Spinal cord (tissue), 10 donors: Measurements from ENCODE around the gene SF1. TPM values are rescaled to one million over a fixed set of nuclear protein-coding genes. Genes with fewer than 3 reads are reported as not detected.

ENCODE experiments used
- DNase-seq, 6 donors: peaks; one replicate each; pipeline versions ENCODE4 v3.0.0 to v3.0.0-alpha.2; 2013 to 2015; ENCODE audit warnings: low spot score in 6 of 6, low read depth in 4 of 6
- H3K27ac ChIP-seq: one replicate; pipeline ENCODE4 v1.5.1; 2013; ENCODE audit warnings: low read depth, low read length, control low read depth
- H3K27me3 ChIP-seq: one replicate; pipeline ENCODE4 v1.6.1; 2013; ENCODE audit warnings: low read length; ENCODE audit not compliant: control insufficient read depth, insufficient read depth
- H3K36me3 ChIP-seq: one replicate; pipeline ENCODE4 v1.6.1; 2013; ENCODE audit warnings: low read length; ENCODE audit not compliant: control insufficient read depth, insufficient read depth
- H3K4me1 ChIP-seq: one replicate; pipeline ENCODE4 v1.6.1; 2013; ENCODE audit warnings: low read length; ENCODE audit not compliant: control insufficient read depth, insufficient read depth
- H3K4me3 ChIP-seq: one replicate; pipeline ENCODE4 v1.5.1; 2013; ENCODE audit warnings: low read depth, low read length, control low read depth
- H3K9me3 ChIP-seq: one replicate; pipeline ENCODE4 v1.6.1; 2013; ENCODE audit warnings: low read length; ENCODE audit not compliant: control insufficient read depth, insufficient read depth
- WGBS: methylation state at CpG from one replicate; pipeline ENCODE4 v1.1.5; 2013; ENCODE audit warnings: missing lambda C conversion rate; ENCODE audit not compliant: insufficient coverage; 5-methylcytosine and 5-hydroxymethylcytosine counted together
- polyA plus RNA-seq, 2 donors: library from polyadenylated mRNA; unstranded; fragments of 120-200 nt; gene quantifications; one replicate each; pipeline ENCODE4 v1.2.1, GENCODE V29; 2013; ENCODE audit not compliant: insufficient read length in 2 of 2
- total RNA-seq, 2 donors: library from RNA; depleted of rRNA in 1 of 2; stranded (reverse); fragments of 120-200 nt in 1 of 2; fragments of >200 nt in 1 of 2; gene quantifications; one replicate each; pipeline versions ENCODE4 v1.2.3 to v1.2.4, GENCODE V29; 2013 to 2014
- donor health status: healthy.

Gene SF1
- total and polyA plus RNA-seq, 4 donors: 102 to 377 (median 202) TPM

DNA sequence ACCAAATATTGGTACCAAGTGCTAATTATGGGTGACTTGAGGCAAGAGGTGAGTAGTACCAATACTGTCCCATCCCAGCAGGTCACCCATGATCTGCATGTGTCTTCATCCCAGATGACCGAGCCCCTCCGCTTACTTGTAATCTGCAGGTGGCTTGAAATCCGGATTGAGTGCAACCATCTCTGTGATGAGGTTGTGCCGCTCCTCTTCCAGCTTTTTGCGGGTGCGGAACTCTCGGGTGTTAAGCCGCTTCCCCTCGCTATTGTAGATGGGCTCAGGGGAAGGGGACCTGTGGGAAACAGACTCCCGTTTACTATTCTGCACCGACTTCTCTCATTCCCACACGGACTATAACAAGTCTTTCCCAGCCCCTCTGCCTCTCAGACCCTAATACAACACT, 8.2 kb downstream of the SF1 start:
- Histone ChIP-seq H3K9me3 (no peaks in the 10 kb centered on the region), H3K27ac (no peak overlapping the region), H3K4me3 (no peak overlapping the region), H3K4me1 (peaks cover 14% of the 10 kb centered on the region), H3K36me3 (peaks cover 72% of the 10 kb centered on the region), H3K27me3 (no peaks in the 10 kb centered on the region)
- DNase-seq: no peak
- no CpG with 5 or more reads among the region's 12 CpGs for WGBS

DNA sequence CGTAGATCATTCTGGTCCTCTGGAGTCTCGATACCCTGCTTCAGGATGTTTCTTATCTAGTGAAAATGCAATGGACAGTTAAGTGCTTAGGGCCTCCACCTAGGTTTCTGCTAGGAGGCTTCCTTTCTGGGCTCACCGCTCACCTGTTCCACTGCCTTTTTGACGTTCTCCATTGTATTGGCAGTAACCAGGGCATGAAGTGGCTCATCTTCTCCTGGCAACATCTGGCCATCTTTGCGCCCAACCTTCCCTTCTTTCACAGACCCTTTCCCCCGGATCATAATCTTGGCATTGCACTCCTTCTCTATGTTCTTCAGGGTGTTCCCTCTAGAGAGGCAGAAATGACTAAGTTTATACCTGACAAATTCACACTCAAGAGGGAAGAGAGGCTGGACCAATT, 9.1 kb downstream of the SF1 start:
- Histone ChIP-seq H3K9me3 (no peaks in the 10 kb centered on the region), H3K27me3 (no peaks in the 10 kb centered on the region), H3K36me3 (peaks cover 73% of the 10 kb centered on the region), H3K4me3 (no peak overlapping the region), H3K4me1 (peaks cover 20% of the 10 kb centered on the region), H3K27ac (peak overlapping the region; percentile 17)
- 93% methylated on average over 6 of the region's 6 CpGs for WGBS
- DNase-seq: no peak

DNA sequence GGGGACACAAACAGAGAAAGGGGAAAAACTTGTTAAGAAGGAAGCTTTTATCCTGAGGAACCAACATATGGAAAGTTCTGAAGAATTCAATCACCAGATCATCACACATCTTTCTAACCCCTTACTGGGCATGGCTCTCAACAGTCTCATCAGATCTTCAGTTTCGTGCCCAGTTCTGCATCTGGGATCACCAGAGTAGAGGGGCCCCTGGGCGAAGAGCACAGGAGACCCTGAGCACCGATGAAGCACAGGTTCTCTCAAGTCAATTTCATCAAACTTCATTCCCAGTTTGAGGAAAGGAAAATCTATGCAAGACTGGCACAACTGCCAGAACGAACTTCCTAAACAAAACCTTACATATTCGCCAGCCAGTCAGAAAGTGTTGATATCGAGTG, 10.0 kb downstream of the SF1 start:
- peaks cover 74% of the 10 kb centered on the region for H3K36me3 ChIP-seq
- H3K4me1 ChIP-seq: peaks cover 30% of the 10 kb centered on the region
- H3K27ac ChIP-seq: no peak overlapping the region
- no peak overlapping the region for H3K4me3 ChIP-seq
- DNase-seq: no peak
- no peaks in the 10 kb centered on the region for H3K9me3 ChIP-seq
- H3K27me3 ChIP-seq: no peaks in the 10 kb centered on the region
- 91% methylated on average over 5 of the region's 6 CpGs for WGBS

DNA sequence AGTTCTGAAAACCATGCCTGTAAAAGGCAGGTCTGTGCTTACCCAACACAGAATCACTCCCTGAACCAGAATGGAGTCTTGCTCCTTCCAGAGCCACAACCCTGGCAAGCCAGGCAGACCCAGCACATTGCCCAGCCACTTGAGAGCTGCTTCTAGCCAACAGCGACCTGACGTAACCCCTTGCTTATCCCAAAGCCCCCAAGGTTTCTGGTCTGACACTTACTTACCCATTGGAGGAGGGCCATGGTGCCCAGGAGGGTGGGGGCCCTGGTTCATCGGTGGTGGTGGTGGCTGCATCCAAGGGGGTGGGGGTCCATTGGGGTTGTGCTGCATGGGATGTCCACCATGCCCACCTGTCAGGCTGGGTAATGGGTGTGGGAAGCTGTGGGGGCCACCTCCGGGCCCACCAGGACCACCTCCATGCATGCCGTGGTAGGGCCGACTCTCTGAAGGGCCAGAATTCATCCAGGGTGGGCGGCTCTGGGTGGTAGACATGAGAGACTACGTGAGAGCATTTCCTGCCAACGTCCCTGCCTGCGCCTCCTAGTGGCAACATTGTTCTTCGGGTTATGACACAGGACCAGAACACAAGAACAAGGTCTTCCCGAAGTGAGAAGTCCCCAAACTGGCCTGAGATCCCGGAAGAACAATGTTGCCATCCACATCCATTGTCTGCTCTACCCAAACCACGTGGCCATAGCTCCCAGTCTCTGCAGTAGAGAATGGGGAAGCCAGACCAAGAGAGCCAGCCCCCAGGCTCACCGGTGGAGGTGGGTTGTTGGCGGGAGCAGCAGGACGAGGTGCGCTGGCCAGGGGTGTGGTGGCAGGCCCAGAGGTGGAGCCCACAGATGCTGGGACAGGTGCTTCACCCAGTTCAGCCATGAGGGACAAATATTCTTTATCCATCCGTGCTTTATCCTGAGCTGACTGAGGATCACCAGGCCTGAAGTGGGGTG, 10.7 kb downstream of the SF1 start:
- H3K4me1 ChIP-seq: peaks cover 36% of the 10 kb centered on the region
- WGBS: 62% methylated on average over 14 of the region's 19 CpGs
- peak in 2 of 6 donors; percentile 79 to 86 for DNase-seq
- no peaks in the 10 kb centered on the region for H3K9me3 ChIP-seq
- no peak overlapping the region for H3K27ac ChIP-seq
- H3K36me3 ChIP-seq: peaks cover 76% of the 10 kb centered on the region
- H3K4me3 ChIP-seq: no peak overlapping the region
- H3K27me3 ChIP-seq: no peaks in the 10 kb centered on the region

DNA sequence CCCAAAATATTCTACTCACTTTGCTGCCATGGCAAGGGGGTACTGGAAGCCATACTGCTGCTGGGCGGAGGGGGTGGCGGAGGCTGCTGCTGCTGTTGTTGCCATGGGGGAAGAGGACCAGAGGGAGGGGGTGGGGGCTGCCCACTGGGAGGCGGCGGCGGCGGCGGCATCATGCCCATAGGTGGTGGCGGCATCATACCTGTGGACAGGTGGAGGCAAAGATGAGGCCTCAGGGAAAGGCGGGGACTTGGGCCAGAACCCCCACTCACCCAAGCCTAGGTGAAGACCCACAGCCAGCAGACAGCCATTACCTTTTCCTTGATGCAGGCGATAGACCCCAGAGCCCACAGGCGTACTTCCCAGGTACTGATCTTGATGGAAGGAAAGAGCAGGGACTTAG, 11.5 kb downstream of the SF1 start:
- Histone ChIP-seq H3K27ac (no peak overlapping the region), H3K36me3 (peaks cover 81% of the 10 kb centered on the region), H3K4me1 (peaks cover 44% of the 10 kb centered on the region), H3K27me3 (no peaks in the 10 kb centered on the region), H3K9me3 (no peaks in the 10 kb centered on the region), H3K4me3 (no peak overlapping the region)
- 97% methylated on average over 10 of the region's 11 CpGs for WGBS
- DNase-seq: no peak

DNA sequence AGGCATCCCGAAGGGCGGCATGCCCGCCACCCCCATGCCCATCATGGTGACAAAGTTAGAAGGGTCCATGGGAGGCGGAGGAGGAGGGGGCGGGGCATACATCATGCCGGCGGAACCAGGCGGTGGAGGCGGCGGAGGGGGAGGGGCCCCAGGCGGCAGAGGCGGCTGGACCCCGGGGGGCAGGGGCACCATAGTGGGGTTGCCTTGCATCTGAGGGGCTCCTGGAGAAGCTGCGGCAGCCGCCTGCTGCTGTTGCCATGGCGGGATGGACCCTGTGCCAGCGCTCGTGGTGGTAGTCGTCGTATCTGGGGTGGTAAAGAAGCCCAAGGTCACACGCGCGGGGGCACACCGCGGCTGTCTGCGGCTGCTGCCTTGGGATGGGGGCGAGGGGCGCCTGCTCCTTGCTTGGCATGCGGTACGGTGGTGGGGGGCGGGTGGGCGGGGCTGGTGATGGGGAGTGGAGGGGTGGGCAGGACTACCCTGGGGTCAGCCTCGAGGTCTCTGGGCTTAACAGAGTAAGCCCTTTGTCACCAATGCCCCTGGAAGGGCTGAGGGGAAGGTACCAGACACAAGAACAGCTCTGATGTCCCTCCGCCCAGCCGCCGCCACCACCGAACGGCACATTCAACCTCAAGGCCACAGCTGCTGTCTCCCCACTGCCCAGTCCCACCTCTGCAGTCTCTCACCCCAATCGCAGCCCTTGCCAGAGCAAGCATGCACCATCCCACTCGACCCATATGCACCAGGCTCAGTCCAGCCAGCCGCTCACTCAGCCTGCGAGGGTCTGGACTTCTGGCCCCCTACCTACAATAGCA, 12.3 kb downstream of the SF1 start:
- DNase-seq: no peak
- Histone ChIP-seq H3K36me3 (peaks cover 81% of the 10 kb centered on the region), H3K4me3 (no peak overlapping the region), H3K27me3 (no peaks in the 10 kb centered on the region), H3K27ac (no peak overlapping the region), H3K4me1 (peaks cover 52% of the 10 kb centered on the region), H3K9me3 (no peaks in the 10 kb centered on the region)
- 70% methylated on average over 23 of the region's 42 CpGs for WGBS

DNA sequence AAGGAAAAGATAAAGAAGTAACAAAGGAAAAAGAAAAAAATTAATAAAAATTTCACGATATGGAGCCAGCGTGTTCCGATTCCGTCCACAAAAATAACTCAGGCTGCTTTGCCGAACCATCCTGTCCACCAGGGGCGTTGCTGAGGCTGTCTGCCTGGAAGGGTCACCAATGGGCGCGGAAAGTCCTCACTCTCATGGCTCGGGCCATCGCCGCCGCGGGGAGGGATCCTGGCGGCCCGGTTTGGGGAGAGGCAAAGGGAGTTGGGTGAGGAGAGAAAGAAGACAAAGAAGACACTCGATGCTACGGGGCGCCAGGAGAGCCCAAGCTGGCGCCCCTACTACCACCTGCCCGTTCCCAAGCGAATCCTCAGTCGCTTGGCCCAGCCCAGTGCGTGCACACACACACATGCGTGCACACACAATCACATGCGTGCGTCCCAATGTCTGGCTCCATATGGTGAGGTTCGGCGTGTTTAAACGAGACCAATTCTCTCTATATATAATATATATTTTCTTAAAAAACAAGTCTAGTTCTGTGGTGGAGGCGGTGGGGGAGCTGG, 13.0 kb downstream of the SF1 start:
- DNase-seq: peak in 1 of 6 donors; percentile 10
- Histone ChIP-seq H3K9me3 (no peaks in the 10 kb centered on the region), H3K36me3 (peaks cover 76% of the 10 kb centered on the region), H3K27me3 (no peaks in the 10 kb centered on the region), H3K4me1 (peaks cover 59% of the 10 kb centered on the region), H3K4me3 (no peak overlapping the region), H3K27ac (no peak overlapping the region)
- 73% methylated on average over 18 of the region's 30 CpGs for WGBS

DNA sequence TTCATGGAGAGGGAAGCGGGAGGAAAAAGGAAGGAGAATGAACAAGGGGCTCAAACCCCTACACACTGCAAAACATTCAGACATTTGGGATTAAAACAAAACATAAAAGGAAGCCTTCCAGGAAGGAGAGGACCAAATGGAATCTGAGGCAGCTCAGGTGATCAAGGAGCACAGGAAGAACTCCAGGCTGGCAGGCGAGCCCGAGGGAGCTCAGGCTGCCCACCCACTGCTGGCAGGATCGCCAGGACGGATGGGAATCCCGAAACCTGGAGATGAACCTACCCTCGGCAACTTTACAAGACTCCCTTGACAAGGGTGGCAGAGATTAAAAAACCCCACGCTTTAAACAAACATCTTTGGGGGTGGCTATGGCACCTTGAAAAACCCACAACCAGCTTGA, 13.6 kb downstream of the SF1 start:
- Histone ChIP-seq H3K27me3 (no peaks in the 10 kb centered on the region), H3K4me1 (peaks cover 65% of the 10 kb centered on the region), H3K4me3 (no peak overlapping the region), H3K27ac (no peak overlapping the region), H3K9me3 (no peaks in the 10 kb centered on the region), H3K36me3 (peaks cover 74% of the 10 kb centered on the region)
- 80% methylated on average over 5 of the region's 8 CpGs for WGBS
- DNase-seq: no peak

DNA sequence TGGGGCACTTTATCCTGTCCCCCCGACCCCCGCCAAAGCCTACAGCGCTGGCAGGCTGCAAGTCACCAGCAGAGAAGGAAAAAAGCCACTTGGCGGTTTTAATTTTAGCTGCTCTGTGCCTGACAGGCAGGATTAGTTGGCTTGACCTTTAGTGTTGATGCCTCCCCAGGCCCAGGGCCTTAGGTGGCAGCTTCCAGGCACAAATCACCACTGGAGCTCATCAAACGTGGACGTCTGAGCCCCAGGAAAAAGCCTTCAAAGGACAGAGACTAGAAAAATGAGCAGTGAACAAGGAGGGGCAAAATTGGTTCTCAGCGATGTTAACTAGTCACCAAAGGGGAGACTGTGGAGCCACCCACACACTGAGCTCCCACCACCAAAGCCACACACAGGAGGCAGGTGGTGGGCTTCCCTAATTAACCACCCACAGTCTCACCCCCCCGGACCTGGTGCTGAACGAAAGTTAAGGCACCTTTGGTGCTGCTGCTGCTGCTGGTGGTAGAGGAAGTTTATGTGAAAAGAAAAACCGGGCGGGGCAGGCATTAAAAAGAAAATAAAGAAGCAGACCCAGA, 14.2 kb downstream of the SF1 start:
- peak in 2 of 6 donors; percentile 39 to 47 for DNase-seq
- H3K4me3 ChIP-seq: no peak overlapping the region
- H3K9me3 ChIP-seq: no peaks in the 10 kb centered on the region
- H3K36me3 ChIP-seq: peaks cover 71% of the 10 kb centered on the region
- H3K27me3 ChIP-seq: no peaks in the 10 kb centered on the region
- 44% methylated on average over 3 of the region's 11 CpGs for WGBS
- peaks cover 71% of the 10 kb centered on the region for H3K4me1 ChIP-seq
- H3K27ac ChIP-seq: peak overlapping the region; percentile 85
